Esophagus muscularis mucosa (tissue), 4 donors: Measurements from ENCODE around the gene EXOC3L4. TPM values are rescaled to one million over a fixed set of nuclear protein-coding genes. Genes with fewer than 3 reads are reported as not detected.
A peak's percentile ranks its signal among the peaks of the same experiment; 100 is the strongest.
"Not testable (repeated sequence)": the region's sequence is repeated elsewhere in the genome, so short reads cannot be mapped to it uniquely, and the experiment has no call there.

Experiments used
- DNase-seq: peaks from one replicate; pipeline ENCODE4 v3.0.0-alpha.2; 2017; ENCODE audit errors: extremely low spot score
- H3K27ac ChIP-seq, 4 donors: fragments of 200-600 bp; sonication (generic); replicated peaks in 1 of 4; 1 replicate in 3 of 4; 2 replicates in 1 of 4; pipeline ENCODE4 v1.5.1; 2016 to 2019; ENCODE audit warnings: mild to moderate bottlenecking in 1 of 4
- H3K27me3 ChIP-seq, 4 donors: fragments of 200-600 bp; sonication (generic); one replicate each; pipeline versions ENCODE4 v1.5.1 to v1.6.0; 2016 to 2019
- H3K36me3 ChIP-seq, 4 donors: fragments of 200-600 bp; sonication (generic); one replicate each; pipeline ENCODE4 v1.5.1; 2016 to 2019
- H3K4me1 ChIP-seq, 4 donors: fragments of 200-600 bp; sonication (generic); one replicate each; pipeline ENCODE4 v1.5.1; 2016 to 2019
- H3K4me3 ChIP-seq, 4 donors: fragments of 200-600 bp; sonication (generic); 1 replicate in 2 of 4; 2 replicates in 2 of 4; pipeline ENCODE4 v1.5.1; 2016 to 2019; ENCODE audit warnings: mild to moderate bottlenecking in 4 of 4, moderate library complexity in 1 of 4
- H3K9me3 ChIP-seq, 4 donors: fragments of 200-600 bp; sonication (generic); 1 replicate in 3 of 4; 2 replicates in 1 of 4; pipeline ENCODE4 v1.5.1; 2016 to 2019
- CTCF ChIP-seq, 3 experiments: fragments of 200-600 bp in 2 of 3; fragments of 450-650 bp in 1 of 3; sonication (generic) in 2 of 3; IDR thresholded peaks; one replicate each; pipeline ENCODE4 v1.5.1; 2017 to 2019; ENCODE audit warnings: antibody characterized with exemption in 3 of 3, mild to moderate bottlenecking in 2 of 3, moderate library complexity in 1 of 3
- EP300 ChIP-seq: sonication (generic); formaldehyde crosslinking; IDR thresholded peaks from one replicate; pipeline ENCODE4 v1.6.1; 2017; ENCODE audit warnings: antibody characterized with exemption
- POLR2A ChIP-seq: fragments of 450-650 bp; IDR thresholded peaks from one replicate; pipeline ENCODE4 v1.6.1; 2017; ENCODE audit warnings: antibody characterized with exemption, moderate library complexity, mild to moderate bottlenecking, low read depth
- POLR2AphosphoS5 ChIP-seq, 2 donors: sonication (generic); formaldehyde crosslinking; IDR thresholded peaks; one replicate each; pipeline ENCODE4 v1.6.1; 2017; ENCODE audit warnings: antibody characterized with exemption in 2 of 2
- WGBS: methylation state at CpG from one replicate; pipeline ENCODE4 v1.1.5; 2018; 5-methylcytosine and 5-hydroxymethylcytosine counted together
- intact Hi-C: fragments of 100-400 bp; cut with DNase I; formaldehyde crosslinking; loops from one replicate; pipeline ENCODE4 v1.15.1; 2023
- total RNA-seq, 4 donors: library from RNA; depleted of rRNA; stranded (reverse); fragments of >200 nt; gene quantifications; one replicate each; pipeline versions ENCODE4 v1.1.0 to v1.2.1, GENCODE V29; 2016

The EXOC3L4 gene
- total RNA-seq, 4 donors from 2014 or later: 0.42 to 2.0 (median 1.2) TPM

GRCh38 chr14:103115845-103116572 is 21.5 kb downstream of the EXOC3L4 start:
- intact Hi-C loops: no loop called here
- H3K9me3 ChIP-seq: no peaks in the 10 kb centered on the region
- H3K4me1 ChIP-seq: peaks cover 24 to 80% (median 69%) of the 10 kb centered on the region in 4 donors
- peaks cover 0 to 7% (median 0%) of the 10 kb centered on the region in 4 donors for H3K27me3 ChIP-seq
- no peaks in the 10 kb centered on the region for H3K36me3 ChIP-seq
- DNase-seq: no peak
- TF ChIP-seq EP300 (no peak), POLR2A (no peak), CTCF (IDR thresholded peaks at IDR 0.05) (no peak), POLR2AphosphoS5 (IDR thresholded peaks at IDR 0.05) (no peak)
- peak overlapping the region in 1 of 4 donors; percentile 65 for H3K27ac ChIP-seq
- WGBS: 86% methylated on average over 9 of the region's 10 CpGs
- no peak overlapping the region for H3K4me3 ChIP-seq

GRCh38 chr14:103116636-103117035 is 22.1 kb downstream of the EXOC3L4 start:
- DNase-seq: no peak
- intact Hi-C loops: no loop called here
- H3K4me3 ChIP-seq: no peak overlapping the region
- no peak overlapping the region for H3K27ac ChIP-seq
- peaks cover 0 to 10% (median 0%) of the 10 kb centered on the region in 4 donors for H3K27me3 ChIP-seq
- TF ChIP-seq POLR2AphosphoS5 (IDR thresholded peaks at IDR 0.05): no peak
- TF ChIP-seq EP300: no peak
- no peak for TF ChIP-seq CTCF (IDR thresholded peaks at IDR 0.05)
- TF ChIP-seq POLR2A: no peak
- H3K9me3 ChIP-seq: no peaks in the 10 kb centered on the region
- H3K4me1 ChIP-seq: peaks cover 26 to 80% (median 69%) of the 10 kb centered on the region in 4 donors
- WGBS: 94% methylated on average over 17 of the region's 17 CpGs
- no peaks in the 10 kb centered on the region for H3K36me3 ChIP-seq

GRCh38 chr14:103117499-103117898 is 23.0 kb downstream of the EXOC3L4 start:
- not testable (repeated sequence) for H3K4me3 ChIP-seq

GRCh38 chr14:103118018-103118662 is 23.6 kb downstream of the EXOC3L4 start:
- Histone ChIP-seq H3K4me3 (no peak overlapping the region), H3K4me1 (peaks cover 39 to 81% (median 71%) of the 10 kb centered on the region in 4 donors), H3K9me3 (no peaks in the 10 kb centered on the region), H3K27me3 (peaks cover 0 to 25% (median 3%) of the 10 kb centered on the region in 4 donors), H3K27ac (peak overlapping the region; percentile 55 to 91 (median 66)), H3K36me3 (no peaks in the 10 kb centered on the region)
- DNase-seq: peak; percentile 95
- 61% methylated on average over 10 of the region's 10 CpGs for WGBS
- no peak for TF ChIP-seq POLR2A
- TF ChIP-seq EP300: peak; percentile 13
- TF ChIP-seq POLR2AphosphoS5 (IDR thresholded peaks at IDR 0.05): peak; percentile 23 to 54
- intact Hi-C loops: no loop called here

More at GRCh38 chr14:103117499-103117898, 23.0 kb downstream of the EXOC3L4 start:
- intact Hi-C loops, H3K36me3 ChIP-seq, DNase-seq, H3K9me3 ChIP-seq: not testable (repeated sequence)
- WGBS: 92% methylated on average over 7 of the region's 7 CpGs
- Histone ChIP-seq H3K4me1 (peaks cover 33 to 80% (median 69%) of the 10 kb centered on the region in 4 donors), H3K27me3 (peaks cover 0 to 18% (median 0%) of the 10 kb centered on the region in 4 donors), H3K27ac (peak overlapping the region in 2 of 4 donors; percentile 39 to 55)

GRCh38 chr14:103118663-103119404 is 24.3 kb downstream of the EXOC3L4 start:
- Histone ChIP-seq H3K27ac (peak overlapping the region; percentile 55 to 91 (median 66)), H3K27me3 (peaks cover 0 to 32% (median 6%) of the 10 kb centered on the region in 4 donors), H3K9me3 (no peaks in the 10 kb centered on the region), H3K4me3 (no peak overlapping the region), H3K36me3 (no peaks in the 10 kb centered on the region), H3K4me1 (peaks cover 41 to 83% (median 72%) of the 10 kb centered on the region in 4 donors)
- TF ChIP-seq EP300 (no peak), POLR2A (no peak), CTCF (IDR thresholded peaks at IDR 0.05) (no peak), POLR2AphosphoS5 (IDR thresholded peaks at IDR 0.05) (no peak)
- 89% methylated on average over 7 of the region's 9 CpGs for WGBS
- intact Hi-C loops: no loop called here
- no peak for DNase-seq

- DNase-seq, H3K9me3 ChIP-seq, intact Hi-C loops, H3K4me3 ChIP-seq, H3K36me3 ChIP-seq: not testable (repeated sequence)
- H3K27ac ChIP-seq: peak overlapping the region in 3 of 4 donors; percentile 24 to 91 (median 31)
- peaks cover 48 to 83% (median 74%) of the 10 kb centered on the region in 4 donors for H3K4me1 ChIP-seq
- WGBS: 95% methylated on average over 8 of the region's 8 CpGs
- H3K27me3 ChIP-seq: peaks cover 0 to 38% (median 6%) of the 10 kb centered on the region in 4 donors
Measured at GRCh38 chr14:103119527-103119926, 25.0 kb downstream of the EXOC3L4 start.
